ENCODE results near the gene CHD9NB.
"Not testable (repeated sequence)": the region's sequence is repeated elsewhere in the genome, so short reads cannot be mapped to it uniquely, and the experiment has no call there.

CHD9NB gene

DNA sequence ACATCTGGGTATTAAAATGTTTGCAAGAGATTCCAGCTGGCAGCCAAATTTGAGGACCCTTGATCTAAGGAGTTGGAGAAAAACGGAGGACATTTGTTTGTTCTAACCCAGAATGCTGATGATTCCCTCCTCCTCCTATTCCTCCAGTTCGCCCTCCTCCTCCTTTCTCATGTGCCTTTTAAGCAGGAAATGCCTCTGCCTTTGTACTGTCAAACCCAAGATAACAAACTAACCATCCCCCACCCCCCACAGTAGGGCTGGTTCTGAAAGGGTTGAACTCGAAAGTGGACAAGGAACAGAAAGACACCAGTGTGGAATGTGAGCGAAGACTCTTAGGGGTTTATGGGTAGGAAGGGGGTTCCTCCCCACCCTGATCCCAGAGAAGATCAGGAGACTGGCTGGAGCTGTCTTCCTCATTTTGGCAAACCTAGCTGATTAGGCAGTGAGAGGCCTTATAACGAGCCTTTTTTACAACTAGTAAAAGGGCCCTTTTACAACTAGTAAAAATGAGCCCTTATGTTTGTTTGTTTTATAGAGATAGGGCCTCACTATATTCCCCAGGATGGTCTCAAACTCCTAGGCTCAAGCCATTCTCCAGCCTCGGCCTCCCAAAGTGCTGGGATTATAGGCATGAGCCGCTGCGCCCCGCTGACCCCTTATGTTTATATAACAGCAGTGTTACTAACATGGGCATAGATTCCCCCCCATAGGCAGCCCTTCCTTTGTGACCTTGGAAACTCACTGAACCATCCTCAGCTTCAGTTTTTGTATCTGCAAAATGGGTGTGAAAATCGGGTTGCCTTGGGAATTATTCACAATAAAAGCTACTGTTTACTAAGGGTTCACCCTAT is 3.1 kb upstream of the CHD9NB start:
- DNase-seq = peak; percentile 41

DNA sequence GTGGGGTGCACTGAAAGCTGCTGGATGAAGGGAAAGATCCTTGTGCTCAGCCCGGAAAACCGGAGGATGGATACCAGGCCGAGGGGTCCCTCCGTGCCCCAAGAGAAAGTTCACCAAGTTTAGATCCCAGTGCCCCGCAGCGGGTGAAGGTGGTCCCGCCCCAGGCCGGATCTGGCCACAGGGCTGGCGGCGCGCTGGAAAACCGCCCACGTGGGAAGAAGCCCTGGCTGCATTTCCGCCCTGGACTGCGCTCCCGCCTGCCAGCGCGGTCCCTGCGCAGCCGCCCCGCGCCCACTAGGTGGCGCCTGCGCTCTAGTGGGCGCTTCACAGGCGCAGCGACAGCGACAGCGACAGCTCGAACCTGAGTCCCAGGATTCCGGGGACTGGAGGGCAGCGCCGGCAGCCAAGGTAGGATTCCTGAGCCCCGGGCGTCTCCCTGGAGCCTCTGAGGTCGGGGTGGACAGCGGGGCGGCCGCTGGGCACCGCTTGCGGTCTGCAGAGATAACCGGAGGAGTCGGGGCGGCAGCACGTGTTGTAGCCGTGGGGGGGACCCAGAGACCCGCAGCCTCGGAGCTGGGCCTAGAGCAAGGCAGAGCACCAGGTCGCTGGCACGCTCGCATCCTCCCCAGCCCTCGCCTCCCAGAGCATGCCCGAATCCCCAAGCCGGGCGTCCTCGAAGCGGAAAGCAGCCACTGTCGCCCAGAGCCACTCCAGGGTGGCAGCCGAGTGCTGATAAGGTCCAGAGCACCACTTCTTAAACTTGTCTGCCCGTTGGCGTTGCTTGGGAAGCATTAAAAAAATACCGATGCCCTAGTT is 2.2 kb upstream of the CHD9NB start, which contains the start of gene CHD9:
CHD9 (plus strand) TSS at position 322 of the 816 bp plus-strand sequence. CDS start 101,099 bp downstream, outside the sequence.
- DNase-seq = peak; percentile 79

DNA sequence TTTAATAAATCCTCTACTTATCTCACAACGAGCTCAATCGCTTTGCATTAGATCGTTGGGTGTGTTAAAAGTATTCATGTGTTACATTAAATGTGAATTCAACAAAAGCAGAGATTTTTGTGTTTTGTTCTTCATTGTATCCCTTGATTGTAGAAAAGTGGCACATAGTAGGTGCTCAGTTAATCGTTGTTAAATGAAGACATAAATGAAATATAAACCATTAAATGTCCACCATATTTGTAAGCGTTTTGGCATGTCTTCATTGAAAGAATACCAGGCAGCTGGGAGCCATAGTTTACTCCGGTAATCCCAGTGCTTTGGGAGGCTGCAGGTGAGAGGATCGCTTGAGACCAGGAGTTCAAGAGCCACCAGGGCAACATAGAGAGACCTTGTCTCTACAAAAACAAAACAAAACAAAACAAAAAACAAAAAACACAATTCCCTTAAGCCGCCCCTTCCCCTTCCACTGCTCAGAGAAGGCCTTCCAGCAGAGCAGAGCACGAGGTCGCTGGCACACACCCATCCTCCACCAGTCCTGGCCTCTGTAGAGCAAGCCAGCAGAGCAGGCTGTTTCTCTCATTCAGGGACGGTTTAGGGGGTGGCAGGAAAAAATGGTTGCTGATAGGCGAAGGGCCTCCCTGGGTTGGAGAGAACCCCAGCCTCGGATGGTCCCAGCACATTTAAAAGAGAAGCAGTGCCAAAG is 1.4 kb upstream of the CHD9NB start:
- no peak for DNase-seq

- not testable (repeated sequence) for DNase-seq
Observed at GRCh38 chr16:53051255-53051654, 1.4 kb downstream of the CHD9NB start.

- no peak for DNase-seq
Observed at GRCh38 chr16:53048139-53048915, 4.4 kb downstream of the CHD9NB start.

GRCh38 chr16:53047515-53047914 is 5.2 kb downstream of the CHD9NB start:
- DNase-seq = not testable (repeated sequence)

GRCh38 chr16:53045341-53046220 is 7.1 kb downstream of the CHD9NB start:
- no peak for DNase-seq

GRCh38 chr16:53043986-53044601 is 8.6 kb downstream of the CHD9NB start:
- no peak for DNase-seq

- no peak for DNase-seq
Observed at GRCh38 chr16:53043428-53043831, 9.3 kb downstream of the CHD9NB start.

DNA sequence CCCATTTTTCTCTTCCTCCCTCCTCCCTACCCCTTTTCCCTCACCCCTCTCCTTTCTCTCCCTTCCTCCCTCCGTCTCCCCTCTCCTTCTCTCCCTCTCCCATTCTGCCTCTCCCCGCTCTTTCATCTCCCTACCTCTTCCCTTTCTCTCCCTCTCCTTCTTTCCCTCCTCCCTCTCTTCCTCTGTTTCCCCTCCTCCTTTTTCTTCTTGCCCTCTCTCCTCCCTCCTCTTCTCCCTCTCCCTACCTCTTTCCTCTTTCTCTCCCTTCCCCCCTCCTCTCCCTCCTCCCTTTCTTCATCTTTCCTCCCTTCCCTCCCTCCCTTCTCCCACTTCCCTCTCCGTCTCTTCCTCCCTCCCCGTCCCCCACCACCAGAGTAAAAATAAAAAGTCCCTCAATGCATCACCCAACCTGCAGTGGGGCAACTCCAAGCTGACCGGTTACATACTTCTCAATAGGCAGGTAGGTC is 10.4 kb downstream of the CHD9NB start:
- DNase-seq = no peak

DNA sequence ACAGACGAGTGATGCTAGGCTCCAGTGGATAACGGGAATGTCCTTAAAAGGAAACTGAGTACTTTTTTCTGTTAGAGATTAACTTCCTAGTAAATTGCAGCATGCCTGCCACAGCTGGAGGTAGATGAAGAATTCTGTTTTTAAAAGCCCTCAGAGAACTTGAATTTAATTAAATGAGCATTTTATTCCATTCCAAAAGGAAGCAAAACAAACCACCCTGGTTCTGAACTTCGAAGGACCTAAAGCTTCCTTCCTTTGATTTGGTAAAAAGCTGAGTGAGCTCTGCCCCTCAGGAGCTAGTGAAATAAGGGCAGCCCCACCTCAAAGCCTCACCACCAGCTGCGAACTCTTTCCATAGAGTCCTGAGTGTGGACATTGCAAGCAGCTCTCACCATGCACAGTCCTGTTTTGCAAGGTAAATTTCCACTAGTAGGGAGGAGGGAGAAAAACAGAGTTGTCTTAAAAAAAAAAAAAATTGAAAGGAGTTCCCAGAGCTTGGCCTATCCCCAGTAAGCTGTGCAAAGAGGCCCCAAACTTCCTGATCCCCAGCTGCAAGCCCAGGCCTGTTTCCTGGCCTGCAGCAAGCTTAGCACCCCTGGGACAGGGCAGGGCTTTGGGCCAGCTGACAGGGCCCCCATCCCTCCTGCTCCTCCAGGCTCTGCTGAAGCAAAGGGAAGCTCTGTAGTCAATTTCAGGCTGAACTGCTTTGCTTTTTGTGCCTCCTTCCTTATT is 11.2 kb downstream of the CHD9NB start:
- no peak for DNase-seq

- no peak for DNase-seq
Observed at GRCh38 chr16:53040788-53041187, 11.9 kb downstream of the CHD9NB start.

DNA sequence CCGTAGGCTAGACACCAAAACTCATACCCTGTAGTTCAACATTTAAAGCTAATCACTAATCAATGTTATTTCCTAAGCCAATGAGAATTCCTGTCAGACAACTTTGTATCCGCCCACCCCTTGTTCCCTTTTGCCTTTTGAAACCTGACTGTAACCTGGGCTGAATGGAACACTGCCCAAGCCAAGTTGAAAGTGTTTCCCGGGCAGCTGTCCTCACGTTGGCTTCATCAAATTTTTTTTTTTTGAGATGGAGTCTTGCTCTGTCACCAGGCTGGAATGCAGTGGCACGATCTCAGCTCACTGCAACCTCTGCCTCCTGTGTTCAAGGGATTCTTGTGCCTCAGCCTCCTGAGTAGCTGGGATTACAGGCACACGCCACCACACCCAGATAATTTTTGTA is 16.0 kb downstream of the CHD9NB start:
- DNase-seq = not testable (repeated sequence)

DNA sequence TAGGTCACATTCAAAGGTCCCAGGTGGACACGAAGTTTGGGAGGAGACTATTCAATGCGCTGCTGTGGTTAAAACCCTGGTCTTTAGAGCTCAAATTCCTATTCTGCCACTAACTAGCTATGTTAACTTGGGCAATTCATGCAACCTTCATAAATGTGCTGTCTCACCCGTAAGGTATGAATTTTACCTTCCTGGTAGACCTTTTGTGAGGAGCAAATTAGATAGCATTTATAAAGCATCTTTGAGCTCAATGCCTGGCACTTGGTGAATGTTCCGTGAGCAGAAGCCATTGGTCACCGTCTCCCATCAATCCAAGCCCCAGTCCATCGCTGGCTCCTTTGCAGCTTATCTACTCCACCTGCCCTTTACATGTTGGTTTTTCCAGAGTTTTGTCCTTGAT is 16.6 kb downstream of the CHD9NB start:
- no peak for DNase-seq

DNA sequence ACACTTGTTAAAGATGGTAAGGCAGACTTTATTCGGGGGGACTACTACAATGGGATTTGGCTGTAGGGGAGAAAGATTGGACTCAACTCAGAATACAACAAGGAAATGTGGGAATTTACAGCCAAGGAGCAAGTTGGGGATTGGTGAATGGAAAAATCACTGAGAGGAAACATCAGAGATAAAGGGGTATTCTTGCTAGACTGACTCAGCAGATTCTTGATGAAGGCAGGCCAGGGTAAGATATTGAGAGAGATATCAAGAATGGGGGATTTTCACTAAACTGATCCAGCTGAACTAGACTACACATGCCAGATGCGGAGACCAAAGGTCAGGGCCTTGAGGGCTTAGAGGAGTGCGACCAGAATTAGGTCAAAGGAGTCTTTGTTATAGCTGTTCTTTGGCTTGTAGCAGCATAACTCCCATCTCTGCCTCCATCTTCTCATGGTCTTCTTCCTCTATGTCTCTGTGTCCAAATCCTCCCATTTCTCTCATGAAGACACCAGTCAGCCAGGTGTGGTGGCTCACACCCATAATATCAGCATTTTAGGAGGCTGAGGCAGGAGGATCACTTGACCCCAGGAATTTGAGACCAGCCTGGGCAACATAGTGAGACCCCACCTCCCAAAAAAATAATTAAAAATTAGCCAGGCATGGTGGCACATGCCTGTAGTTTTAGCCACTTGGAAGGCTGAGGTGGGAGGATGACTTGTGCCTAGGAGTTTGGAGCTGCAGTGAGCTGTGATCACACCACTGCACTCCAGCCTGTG is 17.3 kb downstream of the CHD9NB start:
- DNase-seq = no peak

DNA sequence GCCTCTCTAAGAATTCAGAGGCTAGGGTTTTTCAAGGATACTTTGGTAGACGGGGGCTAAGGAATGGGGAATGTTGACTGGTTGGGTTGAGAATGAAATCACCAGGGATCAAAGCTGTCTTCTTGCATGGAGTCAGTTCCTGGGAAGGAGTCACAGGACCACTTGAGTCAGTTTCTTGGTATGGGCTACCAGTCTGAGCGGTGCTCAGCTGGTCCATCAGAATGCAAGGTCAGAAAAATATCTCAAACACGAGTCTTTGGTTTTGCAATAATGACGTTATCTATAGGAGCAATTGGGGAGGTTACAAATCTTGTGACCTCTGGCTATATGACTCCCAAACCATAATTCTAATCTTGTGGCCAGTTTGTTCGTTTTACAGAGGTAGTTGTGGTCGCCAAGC is 18.4 kb downstream of the CHD9NB start:
- no peak for DNase-seq

DNA sequence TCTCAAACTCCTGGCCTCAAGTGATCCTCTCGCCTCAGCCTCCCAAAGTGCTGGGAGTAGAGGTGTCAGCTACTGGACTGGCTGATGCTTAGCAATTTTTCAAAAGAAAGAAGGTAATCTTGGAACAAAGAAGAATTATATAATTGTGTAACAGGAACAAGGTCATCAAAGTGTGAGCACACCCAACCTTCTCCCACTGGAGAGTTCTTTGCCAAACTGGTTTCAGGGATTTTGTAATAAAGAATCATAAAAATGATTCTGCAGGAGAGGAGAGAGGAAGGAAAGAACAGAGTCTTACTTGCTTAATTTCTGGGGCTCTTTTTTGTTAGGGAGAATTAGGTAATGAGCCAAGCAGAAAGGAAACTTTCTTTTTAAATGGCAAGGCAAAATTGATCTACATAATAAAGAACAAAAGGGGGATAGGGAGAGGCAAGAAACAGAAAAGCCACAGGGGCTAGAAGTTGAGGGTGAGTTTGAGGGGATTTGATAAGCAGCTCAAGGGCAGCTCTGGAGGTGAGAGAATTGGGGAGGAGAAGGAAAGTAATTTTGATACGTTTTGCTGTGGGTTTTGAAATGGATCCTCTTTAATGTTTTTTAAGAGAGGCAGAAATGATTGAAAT is 21.3 kb downstream of the CHD9NB start:
- no peak for DNase-seq

DNA sequence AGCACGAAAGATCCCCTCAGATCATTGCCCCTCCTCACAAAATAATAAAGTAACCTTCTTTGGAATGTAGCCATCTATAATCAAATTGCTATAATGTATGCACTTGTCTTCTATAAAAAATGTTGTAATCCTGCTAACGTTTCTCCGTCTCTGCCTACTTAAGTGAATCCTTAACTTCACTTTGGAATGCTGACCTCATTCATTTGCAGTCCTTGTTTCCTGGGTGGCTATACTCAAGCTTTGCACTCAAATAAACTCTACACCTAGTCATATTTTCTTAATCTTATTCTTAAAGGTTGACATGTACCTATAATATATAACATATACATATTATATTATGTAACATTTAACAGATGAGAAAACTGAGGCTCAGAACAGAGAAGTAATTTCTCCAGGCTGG is 22.7 kb downstream of the CHD9NB start:
- no peak for DNase-seq

GRCh38 chr16:53024045-53024444 is 28.7 kb downstream of the CHD9NB start:
- DNase-seq = no peak

Data from stimulated activated CD8-positive, alpha-beta memory T cell treated with anti-CD3 and anti-CD28 coated beads, Interleukin-4, amount 100 ng/mL, for 48 hours (primary cell).